IMR-90 (cell line): Measurements from ENCODE around the gene EDN2. TPM values are rescaled to one million over a fixed set of nuclear protein-coding genes. Genes with fewer than 3 reads are reported as not detected.

Experiments
- ATAC-seq: fragments of 200-7000 bp; cut with Tn5 transposase; 2 replicates; pipeline ENCODE4 v1.9.1; 2020; ENCODE audit warnings: low read depth, mild to moderate bottlenecking, moderate library complexity
- BruUV-seq: library from RNA; stranded (reverse); fragments of 400-500 nt; replicated peaks from 2 replicates; lab custom pipeline; 2021; lab: Mats Ljungman, UMichigan
- CTCF ChIA-PET: fragments of 300-600 bp; formaldehyde crosslinking; extraction: SDS; loops from one replicate; lab custom pipeline; 2021; ENCODE audit warnings: antibody characterized with exemption; lab: Yijun Ruan, JAX
- POLR2A ChIA-PET: fragments of 300-600 bp; sonication (Branson Sonifier 250); formaldehyde crosslinking; loops from one replicate; lab custom pipeline; 2022; ENCODE audit warnings: antibody characterized with exemption; ENCODE audit not compliant: unreplicated experiment; lab: Charles Lee
- DNase-seq: peaks from one replicate; pipeline ENCODE4 v3.0.0; 2013
- H2AFZ ChIP-seq: replicated peaks from 2 replicates; pipeline ENCODE3; 2013; ENCODE audit warnings: low read length, mild to moderate bottlenecking; ENCODE audit not compliant: poor library complexity
- H2AK5ac ChIP-seq: 2 replicates; pipeline ENCODE4 v1.6.1; 2013; ENCODE audit warnings: low read depth, low read length, inconsistent platforms
- H2AK9ac ChIP-seq: replicated peaks from 2 replicates; pipeline ENCODE3; 2013; ENCODE audit warnings: mild to moderate bottlenecking, low read depth, low read length, moderate library complexity; ENCODE audit not compliant: poor library complexity
- H2BK120ac ChIP-seq: 2 replicates; pipeline ENCODE4 v1.6.1; 2013; ENCODE audit warnings: low read depth, low read length, inconsistent platforms
- H2BK15ac ChIP-seq: 3 replicates; pipeline ENCODE4 v1.6.1; 2013; ENCODE audit warnings: low read depth, low read length, inconsistent platforms
- H2BK20ac ChIP-seq: 2 replicates; pipeline ENCODE4 v1.6.1; 2013; ENCODE audit warnings: low read depth, mild to moderate bottlenecking, inconsistent platforms, low read length, moderate library complexity
- H2BK5ac ChIP-seq: 2 replicates; pipeline ENCODE4 v1.6.1; 2013; ENCODE audit warnings: mild to moderate bottlenecking, low read depth, low read length, inconsistent platforms; ENCODE audit not compliant: poor library complexity, severe bottlenecking
- H3K14ac ChIP-seq: replicated peaks from 2 replicates; pipeline ENCODE4 v1.6.1; 2013; ENCODE audit warnings: low read depth, low read length, inconsistent platforms
- H3K18ac ChIP-seq: 2 replicates; pipeline ENCODE4 v1.6.1; 2013; ENCODE audit warnings: low read depth, low read length, control low read depth
- H3K23ac ChIP-seq: 2 replicates; pipeline ENCODE4 v1.6.1; 2013; ENCODE audit warnings: low read depth, low read length, inconsistent platforms
- H3K27ac ChIP-seq: 2 replicates; pipeline ENCODE4 v1.5.1; 2013; ENCODE audit warnings: mild to moderate bottlenecking, control low read depth, low read length; ENCODE audit not compliant: insufficient read depth
- H3K27me3 ChIP-seq: 2 replicates; pipeline ENCODE4 v1.6.1; 2013; ENCODE audit warnings: low read length; ENCODE audit not compliant: control insufficient read depth, insufficient read depth
- H3K36me3 ChIP-seq: 2 replicates; pipeline ENCODE4 v1.6.1; 2013; ENCODE audit warnings: low read length, mixed read lengths; ENCODE audit not compliant: control insufficient read depth, insufficient read depth
- H3K4ac ChIP-seq: 2 replicates; pipeline ENCODE4 v1.6.1; 2013; ENCODE audit warnings: low read depth, low read length, inconsistent platforms
- H3K4me1 ChIP-seq: 2 replicates; pipeline ENCODE4 v1.6.1; 2013; ENCODE audit warnings: low read length, mixed read lengths; ENCODE audit not compliant: control insufficient read depth, insufficient read depth
- H3K4me2 ChIP-seq: 2 replicates; pipeline ENCODE4 v1.6.1; 2013; ENCODE audit warnings: low read depth, mild to moderate bottlenecking, control low read depth, low read length, moderate library complexity
- H3K4me3 ChIP-seq: 2 replicates; pipeline ENCODE4 v1.5.1; 2013; ENCODE audit warnings: low read depth, mild to moderate bottlenecking, control low read depth, low read length, moderate library complexity; ENCODE audit not compliant: insufficient read depth
- H3K56ac ChIP-seq: 2 replicates; pipeline ENCODE4 v1.6.1; 2013; ENCODE audit warnings: low read length, inconsistent platforms; ENCODE audit not compliant: insufficient read depth; ENCODE audit errors: extremely low read depth
- H3K79me1 ChIP-seq, 2 experiments: 2 replicates each; pipeline ENCODE4 v1.6.1; 2013; ENCODE audit warnings: low read length in 2 of 2, inconsistent platforms in 1 of 2, low read depth in 1 of 2
- H3K9ac ChIP-seq: 2 replicates; pipeline ENCODE4 v1.6.1; 2013; ENCODE audit warnings: low read depth, low read length, control low read depth
- H3K9me1 ChIP-seq: 2 replicates; pipeline ENCODE4 v1.6.1; 2013; ENCODE audit warnings: low read length, inconsistent platforms; ENCODE audit not compliant: insufficient read depth
- H3K9me3 ChIP-seq: 2 replicates; pipeline ENCODE4 v1.6.1; 2013; ENCODE audit warnings: low read length; ENCODE audit not compliant: control insufficient read depth, insufficient read depth
- H4K20me1 ChIP-seq: 2 replicates; pipeline ENCODE4 v1.6.1; 2013; ENCODE audit warnings: low read length, inconsistent platforms; ENCODE audit not compliant: insufficient read depth
- H4K5ac ChIP-seq: 2 replicates; pipeline ENCODE4 v1.6.1; 2013; ENCODE audit warnings: mild to moderate bottlenecking, low read depth, low read length, control low read depth
- H4K8ac ChIP-seq, 2 experiments: 2 replicates each; pipeline ENCODE4 v1.6.1; 2013; ENCODE audit warnings: low read depth in 2 of 2, low read length in 2 of 2, control low read depth in 1 of 2, inconsistent platforms in 1 of 2
- H4K91ac ChIP-seq: 2 replicates; pipeline ENCODE4 v1.6.1; 2013; ENCODE audit warnings: low read depth, low read length, inconsistent platforms; ENCODE audit not compliant: insufficient read depth
- CEBPB ChIP-seq: IDR thresholded peaks from 2 replicates; pipeline ENCODE4 v1.6.1; 2012; ENCODE audit warnings: low read depth, low read length, improper control_type of control experiment
- CHD1 ChIP-seq: IDR thresholded peaks from 2 replicates; pipeline ENCODE4 v1.6.1; 2012; ENCODE audit warnings: low read depth, low read length, improper control_type of control experiment
- ELK1 ChIP-seq: fragments of 150-350 bp; IDR thresholded peaks from 2 replicates; pipeline ENCODE4 v1.6.1; 2016; ENCODE audit warnings: low read depth, mild to moderate bottlenecking, low read length, moderate library complexity, borderline replicate concordance
- FOS ChIP-seq: fragments of 150-350 bp; IDR thresholded peaks from 2 replicates; pipeline ENCODE4 v1.6.1; 2016; ENCODE audit warnings: low read depth, low read length
- MAFK ChIP-seq: IDR thresholded peaks from 2 replicates; pipeline ENCODE4 v1.6.1; 2012; ENCODE audit warnings: low read depth, low read length, improper control_type of control experiment
- MAZ ChIP-seq: IDR thresholded peaks from 2 replicates; pipeline ENCODE4 v1.6.1; 2012; ENCODE audit warnings: low read depth, mild to moderate bottlenecking, low read length, improper control_type of control experiment, moderate library complexity, borderline replicate concordance
- MXI1 ChIP-seq: IDR thresholded peaks from 2 replicates; pipeline ENCODE4 v1.6.1; 2012; ENCODE audit warnings: low read depth, mild to moderate bottlenecking, low read length, moderate library complexity, borderline replicate concordance
- NFE2L2 ChIP-seq: fragments of 150-350 bp; IDR thresholded peaks from 2 replicates; pipeline ENCODE4 v1.6.1; 2016; ENCODE audit warnings: low read depth, mild to moderate bottlenecking, low read length
- POLR2A ChIP-seq: IDR thresholded peaks from 2 replicates; pipeline ENCODE4 v1.6.1; 2012; ENCODE audit warnings: mild to moderate bottlenecking, low read depth, low read length
- RAD21 ChIP-seq: IDR thresholded peaks from 2 replicates; pipeline ENCODE4 v1.6.1; 2012; ENCODE audit warnings: low read length, improper control_type of control experiment
- RCOR1 ChIP-seq: IDR thresholded peaks from 2 replicates; pipeline ENCODE4 v1.6.1; 2012; ENCODE audit warnings: mild to moderate bottlenecking, low read length, improper control_type of control experiment; ENCODE audit not compliant: insufficient replicate concordance
- RFX5 ChIP-seq: IDR thresholded peaks from 2 replicates; pipeline ENCODE4 v1.8.0; 2012; ENCODE audit warnings: low read depth, mild to moderate bottlenecking, low read length, moderate library complexity
- WGBS, 2 experiments: methylation state at CpG; one replicate each; pipeline versions ENCODE4 v1.1.5 to v1.1.7; 2013; ENCODE audit warnings: missing lambda C conversion rate in 2 of 2; ENCODE audit not compliant: insufficient read length in 1 of 2; ENCODE audit errors: extremely low coverage in 2 of 2; 5-methylcytosine and 5-hydroxymethylcytosine counted together
- dilution Hi-C: fragments of 300-500 bp; cut with HindIII; formaldehyde crosslinking; loops from one replicate; pipeline ENCODE4 v1.14.3; 2018; ENCODE audit warnings: low sequenced_read_pairs; ENCODE audit not compliant: unreplicated experiment
- in situ Hi-C: fragments of 300-500 bp; cut with MboI; formaldehyde crosslinking; loops from 3 replicates; pipeline ENCODE4 v1.14.3; 2019; ENCODE audit warnings: low sequenced_read_pairs, inconsistent platforms, mixed read lengths
- intact Hi-C: fragments of 100-400 bp; cut with micrococcal nuclease; formaldehyde crosslinking; loops from 2 replicates; pipeline ENCODE4 v1.10.0; 2022
- polyA plus RNA-seq, 3 experiments: library from polyadenylated mRNA; depleted of rRNA; stranded (reverse); fragments of >200 nt; gene quantifications; 2 replicates each; pipeline ENCODE4 v1.2.3, GENCODE V29; 2012; ENCODE audit warnings: low replicate concordance in 1 of 3
- total RNA-seq: library from RNA; depleted of rRNA; stranded (reverse); fragments of >200 nt; gene quantifications from 2 replicates; pipeline ENCODE4 v1.2.3, GENCODE V29; 2012
- TF ChIP-seq, protein P1 (sequence below): fragments of 150-350 bp; IDR thresholded peaks from 2 replicates; pipeline ENCODE4 v1.6.1; 2017; ENCODE audit warnings: mild to moderate bottlenecking, antibody characterized with exemption, low read length, low read depth
- TF ChIP-seq, protein P2 (sequence below): conservative IDR thresholded peaks from 2 replicates; pipeline ENCODE4 v1.5.1; 2012; ENCODE audit warnings: mild to moderate bottlenecking, low read depth, low read length, improper control_type of control experiment

EDN2 gene
- total and polyA plus RNA-seq, 2 of the 4 experiments (the other 2 are of a cell fraction), result 0.27 TPM; not detected in 1

DNA sequence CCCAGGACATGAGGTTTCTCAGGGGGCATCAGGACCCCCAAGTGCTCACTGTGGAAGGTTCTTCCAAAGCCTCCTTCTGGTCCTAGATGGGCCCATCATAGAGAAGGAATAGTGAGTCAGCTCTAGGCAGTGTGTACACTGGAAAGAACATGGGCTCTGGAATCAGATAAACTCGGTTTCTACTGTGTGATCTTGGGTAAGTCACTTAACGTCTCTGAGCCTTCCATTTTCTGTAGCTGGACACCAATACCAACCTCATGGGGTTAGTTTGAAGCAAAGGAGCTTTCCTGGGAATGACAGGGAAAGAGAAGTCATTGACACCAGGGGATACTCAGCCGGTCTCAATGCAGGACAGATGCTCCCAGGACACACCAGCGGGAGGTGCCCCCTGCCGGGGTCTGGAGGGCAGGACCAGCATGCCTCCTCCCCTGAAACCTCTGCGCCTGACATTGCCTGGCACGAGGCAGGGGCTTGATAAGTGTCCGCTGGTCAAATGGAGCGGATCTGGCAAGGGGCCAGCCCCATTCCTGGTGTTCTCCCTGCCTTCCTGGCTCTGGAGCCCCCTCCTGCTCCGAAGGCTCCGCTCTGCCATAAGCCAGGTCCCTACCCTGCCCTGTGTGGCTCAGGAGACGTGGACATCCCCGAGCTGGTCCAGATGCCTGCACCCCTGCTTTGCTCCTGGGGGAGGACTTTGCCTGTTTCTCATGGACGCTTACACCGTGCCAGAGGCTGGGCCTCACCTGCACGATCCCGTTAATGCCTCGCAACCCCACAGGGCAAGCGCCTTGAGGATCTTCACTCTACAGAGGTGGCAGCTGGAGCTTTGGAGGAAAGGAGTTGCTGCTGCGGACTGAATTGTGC, 52.8 kb downstream of the EDN2 start:
- Histone ChIP-seq H3K14ac (no peak overlapping the region), H3K36me3 (no peaks in the 10 kb centered on the region), H2BK120ac (no peak overlapping the region), H3K18ac (no peak overlapping the region), H4K20me1 (no peaks in the 10 kb centered on the region), H3K9me3 (no peaks in the 10 kb centered on the region), H2AK9ac (peak overlapping the region; percentile 6), H3K4me1 (peaks cover 8% of the 10 kb centered on the region), H2AFZ (no peak overlapping the region), H4K91ac (no peak overlapping the region), H3K4me2 (no peak overlapping the region), H2BK15ac (no peak overlapping the region), H3K9ac (no peak overlapping the region), H3K9me1 (peaks cover 3% of the 10 kb centered on the region; the same call in 1 of the 2 replicates), H3K56ac (no peak overlapping the region), H4K5ac (no peak overlapping the region), H2BK5ac (no peak overlapping the region), H2BK20ac (no peak overlapping the region), H3K23ac (no peak overlapping the region), H2AK5ac (0 out of 2 replicates have a peak overlapping the region, but pooled peaks have one; percentile 25), H3K4ac (no peak overlapping the region), H4K8ac (no peak overlapping the region), H3K27me3 (peaks cover 27% of the 10 kb centered on the region), H3K27ac (no peak overlapping the region), H3K79me1 (no peaks in the 10 kb centered on the region), H3K4me3 (no peak overlapping the region)
- 80% methylated on average over 10 of the region's 20 CpGs; no CpG with 5 or more reads in 1 of the 2 experiments for WGBS, 2 experiments
- in situ Hi-C loops, result no loop called here
- intact Hi-C loops, result loop anchor here (1.0 to 5.0 kb wide), 3 partner anchors 148 to 409 kb away; partner anchors contain the start of gene SLFNL1
- DNase-seq (no peak), ATAC-seq (no peak)
- dilution Hi-C loops, result no loop called here
- ChIA-PET POLR2A (no interaction called here), CTCF (interaction anchor here (1.6 to 1.8 kb wide), 2 partner anchors 12 to 154 kb away, joined by 3 to 4 read pairs; no protein-coding TSS in a partner anchor)
- no TSS peak for BruUV-seq
- TF ChIP-seq MAZ, result no peak
- TF ChIP-seq CHD1, result no peak
- TF ChIP-seq MXI1, result no peak
- no peak for TF ChIP-seq ELK1
- no peak for TF ChIP-seq NFE2L2
- no peak for TF ChIP-seq CEBPB
- TF ChIP-seq POLR2A, result no peak
- TF ChIP-seq RFX5, result no peak
- no peak for TF ChIP-seq MAFK
- TF ChIP-seq RCOR1, result no peak
- TF ChIP-seq, protein P1, sequence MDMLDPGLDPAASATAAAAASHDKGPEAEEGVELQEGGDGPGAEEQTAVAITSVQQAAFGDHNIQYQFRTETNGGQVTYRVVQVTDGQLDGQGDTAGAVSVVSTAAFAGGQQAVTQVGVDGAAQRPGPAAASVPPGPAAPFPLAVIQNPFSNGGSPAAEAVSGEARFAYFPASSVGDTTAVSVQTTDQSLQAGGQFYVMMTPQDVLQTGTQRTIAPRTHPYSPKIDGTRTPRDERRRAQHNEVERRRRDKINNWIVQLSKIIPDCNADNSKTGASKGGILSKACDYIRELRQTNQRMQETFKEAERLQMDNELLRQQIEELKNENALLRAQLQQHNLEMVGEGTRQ, result no peak
- no peak for TF ChIP-seq FOS
- no peak for TF ChIP-seq RAD21
- TF ChIP-seq, protein P2, sequence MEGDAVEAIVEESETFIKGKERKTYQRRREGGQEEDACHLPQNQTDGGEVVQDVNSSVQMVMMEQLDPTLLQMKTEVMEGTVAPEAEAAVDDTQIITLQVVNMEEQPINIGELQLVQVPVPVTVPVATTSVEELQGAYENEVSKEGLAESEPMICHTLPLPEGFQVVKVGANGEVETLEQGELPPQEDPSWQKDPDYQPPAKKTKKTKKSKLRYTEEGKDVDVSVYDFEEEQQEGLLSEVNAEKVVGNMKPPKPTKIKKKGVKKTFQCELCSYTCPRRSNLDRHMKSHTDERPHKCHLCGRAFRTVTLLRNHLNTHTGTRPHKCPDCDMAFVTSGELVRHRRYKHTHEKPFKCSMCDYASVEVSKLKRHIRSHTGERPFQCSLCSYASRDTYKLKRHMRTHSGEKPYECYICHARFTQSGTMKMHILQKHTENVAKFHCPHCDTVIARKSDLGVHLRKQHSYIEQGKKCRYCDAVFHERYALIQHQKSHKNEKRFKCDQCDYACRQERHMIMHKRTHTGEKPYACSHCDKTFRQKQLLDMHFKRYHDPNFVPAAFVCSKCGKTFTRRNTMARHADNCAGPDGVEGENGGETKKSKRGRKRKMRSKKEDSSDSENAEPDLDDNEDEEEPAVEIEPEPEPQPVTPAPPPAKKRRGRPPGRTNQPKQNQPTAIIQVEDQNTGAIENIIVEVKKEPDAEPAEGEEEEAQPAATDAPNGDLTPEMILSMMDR, result no peak
